IMR-90 (cell line): ENCODE results near the gene CWC22. TPM values are rescaled to one million over a fixed set of nuclear protein-coding genes. Genes with fewer than 3 reads are reported as not detected.

Experiments
- ATAC-seq: fragments of 200-7000 bp; cut with Tn5 transposase; 2 replicates; pipeline ENCODE4 v1.9.1; 2020; ENCODE audit warnings: low read depth, mild to moderate bottlenecking, moderate library complexity
- BruUV-seq: library from RNA; stranded (reverse); fragments of 400-500 nt; replicated peaks from 2 replicates; lab custom pipeline; 2021; lab: Mats Ljungman, UMichigan
- CTCF ChIA-PET: fragments of 300-600 bp; formaldehyde crosslinking; extraction: SDS; loops from one replicate; lab custom pipeline; 2021; ENCODE audit warnings: antibody characterized with exemption; lab: Yijun Ruan, JAX
- POLR2A ChIA-PET: fragments of 300-600 bp; sonication (Branson Sonifier 250); formaldehyde crosslinking; loops from one replicate; lab custom pipeline; 2022; ENCODE audit warnings: antibody characterized with exemption; ENCODE audit not compliant: unreplicated experiment; lab: Charles Lee
- DNase-seq: peaks from one replicate; pipeline ENCODE4 v3.0.0; 2013
- H2AFZ ChIP-seq: replicated peaks from 2 replicates; pipeline ENCODE3; 2013; ENCODE audit warnings: low read length, mild to moderate bottlenecking; ENCODE audit not compliant: poor library complexity
- H2AK5ac ChIP-seq: 2 replicates; pipeline ENCODE4 v1.6.1; 2013; ENCODE audit warnings: low read depth, low read length, inconsistent platforms
- H2AK9ac ChIP-seq: replicated peaks from 2 replicates; pipeline ENCODE3; 2013; ENCODE audit warnings: mild to moderate bottlenecking, low read depth, low read length, moderate library complexity; ENCODE audit not compliant: poor library complexity
- H2BK120ac ChIP-seq: 2 replicates; pipeline ENCODE4 v1.6.1; 2013; ENCODE audit warnings: low read depth, low read length, inconsistent platforms
- H2BK15ac ChIP-seq: 3 replicates; pipeline ENCODE4 v1.6.1; 2013; ENCODE audit warnings: low read depth, low read length, inconsistent platforms
- H2BK20ac ChIP-seq: 2 replicates; pipeline ENCODE4 v1.6.1; 2013; ENCODE audit warnings: low read depth, mild to moderate bottlenecking, inconsistent platforms, low read length, moderate library complexity
- H2BK5ac ChIP-seq: 2 replicates; pipeline ENCODE4 v1.6.1; 2013; ENCODE audit warnings: mild to moderate bottlenecking, low read depth, low read length, inconsistent platforms; ENCODE audit not compliant: poor library complexity, severe bottlenecking
- H3K14ac ChIP-seq: replicated peaks from 2 replicates; pipeline ENCODE4 v1.6.1; 2013; ENCODE audit warnings: low read depth, low read length, inconsistent platforms
- H3K18ac ChIP-seq: 2 replicates; pipeline ENCODE4 v1.6.1; 2013; ENCODE audit warnings: low read depth, low read length, control low read depth
- H3K23ac ChIP-seq: 2 replicates; pipeline ENCODE4 v1.6.1; 2013; ENCODE audit warnings: low read depth, low read length, inconsistent platforms
- H3K27ac ChIP-seq: 2 replicates; pipeline ENCODE4 v1.5.1; 2013; ENCODE audit warnings: mild to moderate bottlenecking, control low read depth, low read length; ENCODE audit not compliant: insufficient read depth
- H3K27me3 ChIP-seq: 2 replicates; pipeline ENCODE4 v1.6.1; 2013; ENCODE audit warnings: low read length; ENCODE audit not compliant: control insufficient read depth, insufficient read depth
- H3K36me3 ChIP-seq: 2 replicates; pipeline ENCODE4 v1.6.1; 2013; ENCODE audit warnings: low read length, mixed read lengths; ENCODE audit not compliant: control insufficient read depth, insufficient read depth
- H3K4ac ChIP-seq: 2 replicates; pipeline ENCODE4 v1.6.1; 2013; ENCODE audit warnings: low read depth, low read length, inconsistent platforms
- H3K4me1 ChIP-seq: 2 replicates; pipeline ENCODE4 v1.6.1; 2013; ENCODE audit warnings: low read length, mixed read lengths; ENCODE audit not compliant: control insufficient read depth, insufficient read depth
- H3K4me2 ChIP-seq: 2 replicates; pipeline ENCODE4 v1.6.1; 2013; ENCODE audit warnings: low read depth, mild to moderate bottlenecking, control low read depth, low read length, moderate library complexity
- H3K4me3 ChIP-seq: 2 replicates; pipeline ENCODE4 v1.5.1; 2013; ENCODE audit warnings: low read depth, mild to moderate bottlenecking, control low read depth, low read length, moderate library complexity; ENCODE audit not compliant: insufficient read depth
- H3K56ac ChIP-seq: 2 replicates; pipeline ENCODE4 v1.6.1; 2013; ENCODE audit warnings: low read length, inconsistent platforms; ENCODE audit not compliant: insufficient read depth; ENCODE audit errors: extremely low read depth
- H3K79me1 ChIP-seq, 2 experiments: 2 replicates each; pipeline ENCODE4 v1.6.1; 2013; ENCODE audit warnings: low read length in 2 of 2, inconsistent platforms in 1 of 2, low read depth in 1 of 2
- H3K9ac ChIP-seq: 2 replicates; pipeline ENCODE4 v1.6.1; 2013; ENCODE audit warnings: low read depth, low read length, control low read depth
- H3K9me1 ChIP-seq: 2 replicates; pipeline ENCODE4 v1.6.1; 2013; ENCODE audit warnings: low read length, inconsistent platforms; ENCODE audit not compliant: insufficient read depth
- H3K9me3 ChIP-seq: 2 replicates; pipeline ENCODE4 v1.6.1; 2013; ENCODE audit warnings: low read length; ENCODE audit not compliant: control insufficient read depth, insufficient read depth
- H4K20me1 ChIP-seq: 2 replicates; pipeline ENCODE4 v1.6.1; 2013; ENCODE audit warnings: low read length, inconsistent platforms; ENCODE audit not compliant: insufficient read depth
- H4K5ac ChIP-seq: 2 replicates; pipeline ENCODE4 v1.6.1; 2013; ENCODE audit warnings: mild to moderate bottlenecking, low read depth, low read length, control low read depth
- H4K8ac ChIP-seq, 2 experiments: 2 replicates each; pipeline ENCODE4 v1.6.1; 2013; ENCODE audit warnings: low read depth in 2 of 2, low read length in 2 of 2, control low read depth in 1 of 2, inconsistent platforms in 1 of 2
- H4K91ac ChIP-seq: 2 replicates; pipeline ENCODE4 v1.6.1; 2013; ENCODE audit warnings: low read depth, low read length, inconsistent platforms; ENCODE audit not compliant: insufficient read depth
- RFX5 ChIP-seq: IDR thresholded peaks from 2 replicates; pipeline ENCODE4 v1.8.0; 2012; ENCODE audit warnings: low read depth, mild to moderate bottlenecking, low read length, moderate library complexity
- WGBS, 2 experiments: methylation state at CpG; one replicate each; pipeline versions ENCODE4 v1.1.5 to v1.1.7; 2013; ENCODE audit warnings: missing lambda C conversion rate in 2 of 2; ENCODE audit not compliant: insufficient read length in 1 of 2; ENCODE audit errors: extremely low coverage in 2 of 2; 5-methylcytosine and 5-hydroxymethylcytosine counted together
- dilution Hi-C: fragments of 300-500 bp; cut with HindIII; formaldehyde crosslinking; loops from one replicate; pipeline ENCODE4 v1.14.3; 2018; ENCODE audit warnings: low sequenced_read_pairs; ENCODE audit not compliant: unreplicated experiment
- in situ Hi-C: fragments of 300-500 bp; cut with MboI; formaldehyde crosslinking; loops from 3 replicates; pipeline ENCODE4 v1.14.3; 2019; ENCODE audit warnings: low sequenced_read_pairs, inconsistent platforms, mixed read lengths
- intact Hi-C: fragments of 100-400 bp; cut with micrococcal nuclease; formaldehyde crosslinking; loops from 2 replicates; pipeline ENCODE4 v1.10.0; 2022
- polyA plus RNA-seq, 3 experiments: library from polyadenylated mRNA; depleted of rRNA; stranded (reverse); fragments of >200 nt; gene quantifications; 2 replicates each; pipeline ENCODE4 v1.2.3, GENCODE V29; 2012; ENCODE audit warnings: low replicate concordance in 1 of 3
- total RNA-seq: library from RNA; depleted of rRNA; stranded (reverse); fragments of >200 nt; gene quantifications from 2 replicates; pipeline ENCODE4 v1.2.3, GENCODE V29; 2012

Gene CWC22
- total and polyA plus RNA-seq, 2 of the 4 experiments (the other 2 are of a cell fraction): 4.5 to 17.9 TPM

DNA sequence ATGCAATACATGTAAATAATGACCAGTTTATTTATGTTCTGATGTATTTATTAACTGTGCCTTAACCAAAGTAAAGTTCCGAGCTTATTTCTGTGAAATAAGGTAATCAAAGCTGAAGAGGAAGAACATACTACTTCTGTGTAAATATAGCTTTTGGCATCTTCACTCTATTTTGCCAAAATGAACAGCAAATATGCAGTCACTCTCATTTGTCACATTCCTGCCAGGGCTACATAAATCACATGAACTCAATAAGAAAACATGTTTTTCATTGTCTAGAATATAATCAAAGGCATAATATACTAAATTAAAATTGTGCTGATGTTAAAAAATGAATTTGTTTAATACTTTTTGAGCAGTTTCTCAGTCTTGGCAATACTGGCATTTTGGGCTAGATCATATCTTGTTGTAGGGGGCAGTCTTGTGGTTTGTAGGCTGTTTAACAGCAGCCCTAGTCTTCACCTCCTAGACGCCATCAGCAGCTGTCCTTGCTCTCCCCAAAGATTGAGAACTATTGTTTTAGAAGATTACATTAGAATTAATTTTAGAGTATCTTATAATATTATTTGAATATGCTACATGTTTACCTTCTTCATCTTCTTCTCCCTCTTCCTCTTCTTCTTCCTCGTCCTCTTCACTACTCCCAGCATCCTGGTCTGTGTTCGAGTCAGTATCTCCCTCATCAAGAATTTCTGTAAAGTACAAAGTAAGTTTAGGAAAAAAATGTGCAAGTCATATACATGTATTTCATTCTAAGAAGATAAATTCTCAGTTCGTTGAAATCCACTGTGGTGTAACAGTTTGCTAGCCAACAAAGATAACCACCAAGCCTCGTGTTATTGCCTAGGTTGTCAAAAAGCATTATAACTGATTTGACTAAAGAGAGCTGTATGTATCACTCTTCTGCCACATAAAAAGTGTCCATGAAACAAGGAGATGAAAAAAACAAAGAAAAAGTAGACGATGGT lies 41.5 kb downstream of the CWC22 start:
- Histone ChIP-seq H3K27me3 (no peaks in the 10 kb centered on the region), H2BK120ac (no peak overlapping the region), H3K18ac (no peak overlapping the region), H3K4me2 (no peak overlapping the region), H4K20me1 (no peaks in the 10 kb centered on the region), H2AK9ac (no peak overlapping the region), H3K9ac (no peak overlapping the region), H3K56ac (no peak overlapping the region), H3K9me3 (no peaks in the 10 kb centered on the region), H2BK5ac (no peak overlapping the region), H4K8ac (no peak overlapping the region), H3K79me1 (no peaks in the 10 kb centered on the region; a peak in 1 of 4 replicates), H4K5ac (no peak overlapping the region), H2BK20ac (no peak overlapping the region), H2AFZ (no peak overlapping the region), H3K23ac (no peak overlapping the region), H2BK15ac (no peak overlapping the region), H3K4me3 (no peak overlapping the region), H3K14ac (no peak overlapping the region), H3K36me3 (peaks cover 5% of the 10 kb centered on the region), H3K4ac (no peak overlapping the region), H4K91ac (no peak overlapping the region), H3K4me1 (no peaks in the 10 kb centered on the region), H3K27ac (no peak overlapping the region), H2AK5ac (no peak overlapping the region), H3K9me1 (no peaks in the 10 kb centered on the region)
- dilution Hi-C loops (no loop called here), intact Hi-C loops (no loop called here), in situ Hi-C loops (no loop called here)
- ATAC-seq: no peak
- CTCF ChIA-PET: interaction anchor here (0.6 kb wide), 1 partner anchor 36 kb away, joined by 3 read pairs; no protein-coding TSS in a partner anchor
- POLR2A ChIA-PET: no interaction called here
- WGBS, 2 experiments: no CpG with 5 or more reads among the region's 7 CpGs
- no peak for DNase-seq
- no TSS peak for BruUV-seq
- no peak for TF ChIP-seq RFX5
